Liver (tissue), 9 donors: Measurements from ENCODE around the gene NF1. TPM values are rescaled to one million over a fixed set of nuclear protein-coding genes. Genes with fewer than 3 reads are reported as not detected.
"Not testable (repeated sequence)": the region's sequence is repeated elsewhere in the genome, so short reads cannot be mapped to it uniquely, and the experiment has no call there.

Experiments
- DNase-seq: peaks from one replicate; pipeline ENCODE4 v3.0.0-alpha.2; 2017; ENCODE audit warnings: low spot score
- H3K27ac ChIP-seq, 2 donors: one replicate each; pipeline ENCODE4 v1.7.0; 2013; ENCODE audit warnings: inconsistent platforms in 2 of 2, low read length in 2 of 2, control low read depth in 1 of 2, low read depth in 1 of 2, mild to moderate bottlenecking in 1 of 2
- H3K27me3 ChIP-seq, 4 donors: one replicate each; pipeline versions ENCODE4 v1.6.1 to v1.7.0; 2013; ENCODE audit warnings: low read length in 3 of 4, inconsistent platforms in 1 of 4, mild to moderate bottlenecking in 1 of 4, moderate library complexity in 1 of 4; ENCODE audit not compliant: control insufficient read depth in 4 of 4, insufficient read depth in 4 of 4
- H3K36me3 ChIP-seq, 4 donors: one replicate each; pipeline versions ENCODE4 v1.6.1 to v1.7.0; 2013; ENCODE audit warnings: low read length in 3 of 4, mild to moderate bottlenecking in 3 of 4, low read depth in 1 of 4, moderate library complexity in 1 of 4; ENCODE audit not compliant: control insufficient read depth in 4 of 4, insufficient read depth in 3 of 4
- H3K4me1 ChIP-seq, 4 donors: one replicate each; pipeline versions ENCODE4 v1.6.1 to v1.7.0; 2013; ENCODE audit warnings: low read length in 3 of 4, mild to moderate bottlenecking in 3 of 4, moderate library complexity in 1 of 4; ENCODE audit not compliant: control insufficient read depth in 4 of 4, insufficient read depth in 4 of 4
- H3K4me3 ChIP-seq, 3 donors: one replicate each; pipeline versions ENCODE4 v1.6.1 to v1.7.0; 2013; ENCODE audit warnings: low read length in 3 of 3, control low read depth in 1 of 3, low read depth in 1 of 3, mild to moderate bottlenecking in 1 of 3
- H3K9ac ChIP-seq, 2 donors: one replicate each; pipeline ENCODE4 v1.7.0; 2013; ENCODE audit warnings: low read length in 2 of 2, mild to moderate bottlenecking in 2 of 2, moderate library complexity in 2 of 2, control low read depth in 1 of 2, low read depth in 1 of 2
- H3K9me3 ChIP-seq, 4 donors: one replicate each; pipeline versions ENCODE4 v1.6.1 to v1.7.0; 2013; ENCODE audit warnings: low read length in 3 of 4; ENCODE audit not compliant: control insufficient read depth in 4 of 4
- ATF3 ChIP-seq: IDR thresholded peaks from 2 replicates; pipeline ENCODE4 v1.6.1; 2016; ENCODE audit warnings: antibody characterized with exemption
- CTCF ChIP-seq: fragments of 150-350 bp; IDR thresholded peaks from 2 replicates; pipeline ENCODE4 v1.5.1; 2017; ENCODE audit warnings: improper control_type of control experiment, low read depth, low read length; ENCODE audit not compliant: missing input control
- EGR1 ChIP-seq, 2 donors: IDR thresholded peaks; 2 replicates each; pipeline ENCODE4 v1.6.1; 2016 to 2018; ENCODE audit warnings: antibody characterized with exemption in 2 of 2, low read depth in 2 of 2
- FOXA1 ChIP-seq: IDR thresholded peaks from 2 replicates; pipeline ENCODE4 v1.6.1; 2016; ENCODE audit warnings: antibody characterized with exemption
- GABPA ChIP-seq, 2 donors: IDR thresholded peaks in 1 of 2; conservative IDR thresholded peaks in 1 of 2; 2 replicates each; pipeline ENCODE4 v1.6.1; 2016; ENCODE audit warnings: antibody characterized with exemption in 2 of 2, mild to moderate bottlenecking in 1 of 2, moderate library complexity in 1 of 2
- HNF4A ChIP-seq, 2 donors: conservative IDR thresholded peaks; 2 replicates each; pipeline ENCODE4 v1.6.1; 2016; ENCODE audit warnings: antibody characterized with exemption in 2 of 2, mild to moderate bottlenecking in 2 of 2
- HNF4G ChIP-seq: IDR thresholded peaks from 2 replicates; pipeline ENCODE4 v1.6.1; 2016; ENCODE audit warnings: antibody characterized with exemption
- JUND ChIP-seq, 2 donors: IDR thresholded peaks; 2 replicates each; pipeline ENCODE4 v1.6.1; 2016; ENCODE audit warnings: antibody characterized with exemption in 2 of 2
- MAX ChIP-seq: IDR thresholded peaks from 2 replicates; pipeline ENCODE4 v1.6.1; 2016; ENCODE audit warnings: antibody characterized with exemption
- NR2F2 ChIP-seq: IDR thresholded peaks from 2 replicates; pipeline ENCODE4 v1.6.1; 2016; ENCODE audit warnings: antibody characterized with exemption
- RAD21 ChIP-seq, 2 donors: IDR thresholded peaks; 2 replicates each; pipeline ENCODE4 v1.6.1; 2016; ENCODE audit warnings: antibody characterized with exemption in 2 of 2, mild to moderate bottlenecking in 2 of 2
- RXRA ChIP-seq, 2 donors: IDR thresholded peaks; 2 replicates each; pipeline ENCODE4 v1.6.1; 2017 to 2018; ENCODE audit warnings: antibody characterized with exemption in 2 of 2, mild to moderate bottlenecking in 1 of 2
- SP1 ChIP-seq: IDR thresholded peaks from 2 replicates; pipeline ENCODE4 v1.6.1; 2018; ENCODE audit warnings: antibody characterized with exemption, mild to moderate bottlenecking
- TAF1 ChIP-seq: conservative IDR thresholded peaks from 2 replicates; pipeline ENCODE4 v1.6.1; 2016; ENCODE audit warnings: antibody characterized with exemption, mild to moderate bottlenecking
- YY1 ChIP-seq: IDR thresholded peaks from 2 replicates; pipeline ENCODE4 v1.6.1; 2016; ENCODE audit warnings: antibody characterized with exemption, mild to moderate bottlenecking
- ZBTB33 ChIP-seq: IDR thresholded peaks from 2 replicates; pipeline ENCODE4 v1.6.1; 2016; ENCODE audit warnings: antibody characterized with exemption
- WGBS: extraction: QIAGEN DNeasy Blood & Tissue Kit; methylation state at CpG from one replicate; pipeline ENCODE4 v1.1.7; 2013; 5-methylcytosine and 5-hydroxymethylcytosine counted together
- polyA plus RNA-seq, 2 donors: library from polyadenylated mRNA; stranded (reverse) in 1 of 2; unstranded in 1 of 2; fragments of 200-250 nt in 1 of 2; fragments of >200 nt in 1 of 2; fragmentation: Nextera tagmentation in 1 of 2; extraction: Ambion mirVana in 1 of 2; gene quantifications; one replicate each; pipeline versions ENCODE4 v1.2.1 to v1.2.3, GENCODE V29; 2013 to 2015
- total RNA-seq, 2 donors: library from RNA; depleted of rRNA; stranded (reverse); fragments of >200 nt; gene quantifications; one replicate each; pipeline ENCODE4 v1.2.3, GENCODE V29; 2014
- donor health status: healthy.
- donor health status: healthy.
- donor health status: healthy.
- donor health status: healthy.
- donor health status: healthy.

NF1 gene
- total and polyA plus RNA-seq, 4 donors = 4.6 to 42.6 (median 13.5) TPM

- H3K4me1 ChIP-seq = no peaks in the 10 kb centered on the region
- no peak overlapping the region for H3K27ac ChIP-seq
- WGBS = over 99% methylated on average over 5 of the region's 5 CpGs
- H3K9ac ChIP-seq = no peak overlapping the region
- H3K27me3 ChIP-seq = no peaks in the 10 kb centered on the region
- no peak overlapping the region for H3K4me3 ChIP-seq
- H3K9me3 ChIP-seq = no peaks in the 10 kb centered on the region
- no peak for DNase-seq
- H3K36me3 ChIP-seq = peaks cover 0 to 2% (median 2%) of the 10 kb centered on the region in 4 donors
- TF ChIP-seq HNF4A (conservative IDR thresholded peaks at IDR 0.05) (no peak), RXRA (IDR thresholded peaks at IDR 0.05) (no peak), JUND (IDR thresholded peaks at IDR 0.05) (no peak), ZBTB33 (no peak), NR2F2 (no peak)
These were observed 80.5 kb downstream of the NF1 start for GRCh38 chr17:31175237-31175636.

GRCh38 chr17:31176143-31176542, 81.4 kb downstream of the NF1 start:
- not testable (repeated sequence) for H3K27me3 ChIP-seq, H3K36me3 ChIP-seq, H3K27ac ChIP-seq, H3K9ac ChIP-seq, H3K9me3 ChIP-seq, H3K4me3 ChIP-seq, DNase-seq, H3K4me1 ChIP-seq
- 95% methylated on average over 3 of the region's 3 CpGs for WGBS

GRCh38 chr17:31178951-31179350, 84.2 kb downstream of the NF1 start:
- H3K4me3 ChIP-seq, H3K27ac ChIP-seq, H3K4me1 ChIP-seq, H3K9me3 ChIP-seq, H3K27me3 ChIP-seq, DNase-seq, H3K9ac ChIP-seq, H3K36me3 ChIP-seq: not testable (repeated sequence)
- WGBS = 98% methylated on average over 1 of the region's 2 CpGs

GRCh38 chr17:31195305-31195704, 100.5 kb downstream of the NF1 start:
- DNase-seq = no peak
- Histone ChIP-seq H3K4me1 (peaks cover 0 to 5% (median 2%) of the 10 kb centered on the region in 4 donors), H3K4me3 (no peak overlapping the region), H3K36me3 (peaks cover 0 to 1% (median 0%) of the 10 kb centered on the region in 4 donors), H3K9ac (no peak overlapping the region), H3K27me3 (no peaks in the 10 kb centered on the region), H3K9me3 (no peaks in the 10 kb centered on the region), H3K27ac (no peak overlapping the region)
- TF ChIP-seq ZBTB33 = no peak
- no peak for TF ChIP-seq NR2F2
- no peak for TF ChIP-seq YY1
- no peak for TF ChIP-seq EGR1 (IDR thresholded peaks at IDR 0.05; ENCODE audit: low read depth in 2 of 2)
- TF ChIP-seq ATF3 = no peak
- TF ChIP-seq SP1 = no peak
- TF ChIP-seq HNF4G = no peak
- TF ChIP-seq FOXA1 = no peak
- TF ChIP-seq TAF1 = no peak
- no peak for TF ChIP-seq CTCF
- no peak for TF ChIP-seq RAD21 (IDR thresholded peaks at IDR 0.05)
- TF ChIP-seq HNF4A (conservative IDR thresholded peaks at IDR 0.05) = no peak
- no peak for TF ChIP-seq JUND (IDR thresholded peaks at IDR 0.05)
- no peak for TF ChIP-seq MAX
- no peak for TF ChIP-seq GABPA (IDR thresholded peaks at IDR 0.05 in 1 of 2, conservative IDR thresholded peaks at IDR 0.05 in 1 of 2)
- WGBS = 45% methylated on average over 5 of the region's 5 CpGs
